GM21786 (cell line): Measurements from ENCODE around the gene ADGRF3.
"Not testable (repeated sequence)": the region's sequence is repeated elsewhere in the genome, so short reads cannot be mapped to it uniquely, and the experiment has no call there.

Experiments
- ATAC-seq: cut with Tn5 transposase; IDR thresholded peaks from one replicate; pipeline ENCODE4 v1.9.1; 2021; ENCODE audit not compliant: unreplicated experiment

Gene ADGRF3

GRCh38 chr2:26281226-26281625, 65.4 kb downstream of the ADGRF3 start:
- ATAC-seq, result no peak

- no peak for ATAC-seq
These were observed 66.7 kb downstream of the ADGRF3 start for GRCh38 chr2:26279886-26280285.

- ATAC-seq, result no peak
These were observed 69.9 kb downstream of the ADGRF3 start for GRCh38 chr2:26276484-26277227.

GRCh38 chr2:26274058-26274613, 72.5 kb downstream of the ADGRF3 start:
- ATAC-seq, result no peak

GRCh38 chr2:26273501-26273900, 73.1 kb downstream of the ADGRF3 start:
- no peak for ATAC-seq

GRCh38 chr2:26270373-26270772, 76.2 kb downstream of the ADGRF3 start:
- ATAC-seq, result no peak

GRCh38 chr2:26269571-26270158, 76.9 kb downstream of the ADGRF3 start:
- no peak for ATAC-seq

- not testable (repeated sequence) for ATAC-seq
These were observed 77.8 kb downstream of the ADGRF3 start for GRCh38 chr2:26268670-26269385.

GRCh38 chr2:26268213-26268612, 78.4 kb downstream of the ADGRF3 start:
- ATAC-seq, result no peak

- ATAC-seq, result not testable (repeated sequence)
These were observed 87.8 kb downstream of the ADGRF3 start for GRCh38 chr2:26258836-26259235.
